Neuronal stem cell (in vitro differentiated cells): Measurements from ENCODE around the gene WDR76.

Source experiments
- DNase-seq: peaks from one replicate; pipeline ENCODE4 v3.0.0-alpha.2; 2013; ENCODE audit warnings: low spot score
- H2AFZ ChIP-seq: one replicate; pipeline ENCODE4 v1.6.1; 2013; ENCODE audit warnings: mild to moderate bottlenecking, low read length, inconsistent platforms
- H2AK5ac ChIP-seq: 2 replicates; pipeline ENCODE4 v1.6.1; 2013; ENCODE audit warnings: low read depth, mild to moderate bottlenecking, inconsistent platforms, low read length, moderate library complexity, mixed read lengths
- H2BK120ac ChIP-seq: 2 replicates; pipeline ENCODE4 v1.6.1; 2013; ENCODE audit warnings: low read depth, mild to moderate bottlenecking, inconsistent platforms, low read length, moderate library complexity, mixed read lengths
- H2BK12ac ChIP-seq: one replicate; pipeline ENCODE4 v1.6.1; 2013; ENCODE audit warnings: low read length, inconsistent platforms
- H2BK15ac ChIP-seq: 2 replicates; pipeline ENCODE4 v1.6.1; 2013; ENCODE audit warnings: mild to moderate bottlenecking, low read length, inconsistent platforms, mixed read lengths
- H2BK5ac ChIP-seq: one replicate; pipeline ENCODE4 v1.6.1; 2013; ENCODE audit warnings: inconsistent platforms, mild to moderate bottlenecking, low read length, moderate library complexity
- H3K14ac ChIP-seq: one replicate; pipeline ENCODE4 v1.6.1; 2013; ENCODE audit warnings: low read length, inconsistent platforms
- H3K18ac ChIP-seq: 2 replicates; pipeline ENCODE4 v1.6.1; 2013; ENCODE audit warnings: low read length, inconsistent platforms
- H3K23ac ChIP-seq: 2 replicates; pipeline ENCODE4 v1.6.1; 2013; ENCODE audit warnings: low read depth, mild to moderate bottlenecking, mixed read lengths, low read length, inconsistent platforms; ENCODE audit not compliant: poor library complexity
- H3K27ac ChIP-seq: replicated peaks from 3 replicates; pipeline ENCODE4 v1.5.1; 2013; ENCODE audit warnings: low read length, inconsistent platforms
- H3K27me3 ChIP-seq, 3 experiments: 2 replicates each; pipeline ENCODE4 v1.6.1; 2013; ENCODE audit warnings: low read length in 3 of 3, mild to moderate bottlenecking in 2 of 3, inconsistent platforms in 1 of 3, low read depth in 1 of 3, mixed read lengths in 1 of 3, moderate library complexity in 1 of 3; ENCODE audit not compliant: control insufficient read depth in 3 of 3, insufficient read depth in 3 of 3
- H3K36me3 ChIP-seq, 2 donors: replicated peaks in 1 of 2; 2 replicates each; pipeline ENCODE4 v1.6.1; 2013; ENCODE audit warnings: low read length in 2 of 2; ENCODE audit not compliant: control insufficient read depth in 2 of 2, insufficient read depth in 2 of 2
- H3K4ac ChIP-seq: 2 replicates; pipeline ENCODE4 v1.6.1; 2013; ENCODE audit warnings: inconsistent platforms, mild to moderate bottlenecking, low read length, moderate library complexity
- H3K4me1 ChIP-seq, 2 donors: 1 replicate in 1 of 2; 2 replicates in 1 of 2; pipeline ENCODE4 v1.6.1; 2013; ENCODE audit warnings: low read length in 2 of 2, low read depth in 1 of 2; ENCODE audit not compliant: control insufficient read depth in 2 of 2, insufficient read depth in 1 of 2
- H3K4me2 ChIP-seq: one replicate; pipeline ENCODE4 v1.6.1; 2013; ENCODE audit warnings: mild to moderate bottlenecking, low read length, inconsistent platforms; ENCODE audit not compliant: insufficient read depth, poor library complexity, severe bottlenecking
- H3K4me3 ChIP-seq, 2 donors: 2 replicates each; pipeline ENCODE4 v1.5.1; 2013; ENCODE audit warnings: low read length in 2 of 2, mild to moderate bottlenecking in 2 of 2, inconsistent platforms in 1 of 2, moderate library complexity in 1 of 2
- H3K79me1 ChIP-seq: one replicate; pipeline ENCODE4 v1.6.1; 2013; ENCODE audit warnings: low read depth, mild to moderate bottlenecking, inconsistent platforms, low read length, moderate library complexity
- H3K9ac ChIP-seq: one replicate; pipeline ENCODE4 v1.6.1; 2013; ENCODE audit warnings: mild to moderate bottlenecking, low read depth, low read length, inconsistent platforms; ENCODE audit not compliant: poor library complexity
- H3K9me3 ChIP-seq, 2 donors: replicated peaks in 1 of 2; 2 replicates each; pipeline versions ENCODE3 to v1.6.1; 2013; ENCODE audit warnings: low read length in 2 of 2, mild to moderate bottlenecking in 2 of 2, inconsistent platforms in 1 of 2, low read depth in 1 of 2, mixed read lengths in 1 of 2, moderate library complexity in 1 of 2; ENCODE audit not compliant: control insufficient read depth in 2 of 2, insufficient read depth in 1 of 2
- H4K8ac ChIP-seq: one replicate; pipeline ENCODE4 v1.6.1; 2013; ENCODE audit warnings: low read depth, mild to moderate bottlenecking, inconsistent platforms, low read length, moderate library complexity
- H4K91ac ChIP-seq: one replicate; pipeline ENCODE4 v1.6.1; 2013; ENCODE audit warnings: low read length, low read depth, mild to moderate bottlenecking, inconsistent platforms; ENCODE audit not compliant: poor library complexity
- WGBS, 2 donors: extraction: QIAGEN DNeasy Blood & Tissue Kit; methylation state at CpG; one replicate each; pipeline ENCODE4 v1.1.7; 2013; ENCODE audit warnings: missing lambda C conversion rate in 2 of 2, mixed read lengths in 1 of 2; ENCODE audit not compliant: insufficient read length in 2 of 2, insufficient replicate concordance in 1 of 2; ENCODE audit errors: extremely low coverage in 2 of 2; 5-methylcytosine and 5-hydroxymethylcytosine counted together

The WDR76 gene

GRCh38 chr15:43911235-43911781 is 84.5 kb downstream of the WDR76 start:
- Histone ChIP-seq H3K36me3 (peaks cover 0 to 2% of the 10 kb centered on the region in 2 donors), H2AK5ac (no peak overlapping the region), H3K79me1 (no peaks in the 10 kb centered on the region), H2BK12ac (no peak overlapping the region), H3K23ac (no peak overlapping the region), H2BK5ac (no peak overlapping the region), H3K4me2 (no peak overlapping the region), H4K8ac (no peak overlapping the region), H3K9me3 (peaks cover 0 to 2% of the 10 kb centered on the region in 2 donors), H3K18ac (no peak overlapping the region), H3K4ac (no peak overlapping the region), H3K27ac (no peak overlapping the region), H3K27me3 (peaks cover 0 to 2% (median 0%) of the 10 kb centered on the region in 3 experiments), H3K4me1 (peaks cover 0 to 10% of the 10 kb centered on the region in 2 donors), H3K4me3 (no peak overlapping the region), H2AFZ (no peak overlapping the region), H3K14ac (no peak overlapping the region), H2BK120ac (no peak overlapping the region), H3K9ac (no peak overlapping the region), H4K91ac (no peak overlapping the region), H2BK15ac (no peak overlapping the region)
- WGBS, 2 donors, result no CpG with 5 or more reads among the region's 4 CpGs
- DNase-seq, result no peak

GRCh38 chr15:43912208-43912607 is 85.4 kb downstream of the WDR76 start:
- no CpG with 5 or more reads among the region's 6 CpGs for WGBS, 2 donors
- H2BK12ac ChIP-seq, result no peak overlapping the region
- no peak overlapping the region for H3K4ac ChIP-seq
- H3K14ac ChIP-seq, result no peak overlapping the region
- H2AFZ ChIP-seq, result no peak overlapping the region
- H3K27ac ChIP-seq, result no peak overlapping the region
- no peak overlapping the region for H3K9ac ChIP-seq
- H2AK5ac ChIP-seq, result no peak overlapping the region
- peaks cover 0 to 2% of the 10 kb centered on the region in 2 donors for H3K36me3 ChIP-seq
- H3K9me3 ChIP-seq, result peaks cover 0 to 2% of the 10 kb centered on the region in 2 donors
- no peak overlapping the region for H2BK15ac ChIP-seq
- no peak overlapping the region for H2BK120ac ChIP-seq
- H2BK5ac ChIP-seq, result no peak overlapping the region
- H3K79me1 ChIP-seq, result no peaks in the 10 kb centered on the region
- no peak for DNase-seq
- H4K91ac ChIP-seq, result no peak overlapping the region
- no peak overlapping the region for H4K8ac ChIP-seq
- no peak overlapping the region for H3K4me2 ChIP-seq
- H3K27me3 ChIP-seq, result peaks cover 0 to under 1% (median 0%) of the 10 kb centered on the region in 3 experiments
- H3K4me1 ChIP-seq, result peaks cover 0 to 10% of the 10 kb centered on the region in 2 donors
- H3K23ac ChIP-seq, result no peak overlapping the region
- H3K18ac ChIP-seq, result no peak overlapping the region
- no peak overlapping the region for H3K4me3 ChIP-seq

- no peak overlapping the region for H3K4me2 ChIP-seq
- peaks cover 0 to 2% of the 10 kb centered on the region in 2 donors for H3K36me3 ChIP-seq
- H2BK12ac ChIP-seq, result no peak overlapping the region
- no peak overlapping the region for H3K23ac ChIP-seq
- H3K4me3 ChIP-seq, result no peak overlapping the region
- H3K9ac ChIP-seq, result no peak overlapping the region
- H3K18ac ChIP-seq, result no peak overlapping the region
- no peak overlapping the region for H3K27ac ChIP-seq
- DNase-seq, result no peak
- H3K9me3 ChIP-seq, result peaks cover 0 to 2% of the 10 kb centered on the region in 2 donors
- no peak overlapping the region for H2BK120ac ChIP-seq
- H3K4me1 ChIP-seq, result peaks cover 0 to 10% of the 10 kb centered on the region in 2 donors
- H2AK5ac ChIP-seq, result no peak overlapping the region
- no CpG with 5 or more reads among the region's 1 CpG for WGBS, 2 donors
- no peaks in the 10 kb centered on the region for H3K79me1 ChIP-seq
- no peak overlapping the region for H4K91ac ChIP-seq
- H4K8ac ChIP-seq, result no peak overlapping the region
- H2AFZ ChIP-seq, result no peak overlapping the region
- H3K4ac ChIP-seq, result no peak overlapping the region
- H3K14ac ChIP-seq, result no peak overlapping the region
- no peak overlapping the region for H2BK15ac ChIP-seq
- no peaks in the 10 kb centered on the region for H3K27me3 ChIP-seq
- no peak overlapping the region for H2BK5ac ChIP-seq
These were observed 86.4 kb downstream of the WDR76 start for GRCh38 chr15:43913026-43913780.

- H2BK12ac ChIP-seq, result no peak overlapping the region
- H3K4me1 ChIP-seq, result peaks cover 0 to 10% of the 10 kb centered on the region in 2 donors
- no peak overlapping the region for H2BK15ac ChIP-seq
- no peak overlapping the region for H2BK5ac ChIP-seq
- no peak overlapping the region for H3K23ac ChIP-seq
- H3K14ac ChIP-seq, result no peak overlapping the region
- no peak overlapping the region for H4K91ac ChIP-seq
- peaks cover 0 to 2% of the 10 kb centered on the region in 2 donors for H3K36me3 ChIP-seq
- H2AK5ac ChIP-seq, result no peak overlapping the region
- no peak overlapping the region for H3K4ac ChIP-seq
- H3K4me3 ChIP-seq, result no peak overlapping the region
- peaks cover 0 to 2% of the 10 kb centered on the region in 2 donors for H3K9me3 ChIP-seq
- no peak overlapping the region for H2AFZ ChIP-seq
- no peaks in the 10 kb centered on the region for H3K27me3 ChIP-seq
- WGBS, 2 donors, result no CpG with 5 or more reads among the region's 1 CpG
- no peak for DNase-seq
- no peak overlapping the region for H4K8ac ChIP-seq
- H3K27ac ChIP-seq, result no peak overlapping the region
- H3K18ac ChIP-seq, result no peak overlapping the region
- H3K9ac ChIP-seq, result no peak overlapping the region
- no peak overlapping the region for H3K4me2 ChIP-seq
- H2BK120ac ChIP-seq, result no peak overlapping the region
- no peaks in the 10 kb centered on the region for H3K79me1 ChIP-seq
These were observed 87.1 kb downstream of the WDR76 start for GRCh38 chr15:43913941-43914340.
